AML-193 (cell line): ENCODE measurements around the gene BBS2.
"Not testable (repeated sequence)": the region's sequence is repeated elsewhere in the genome, so short reads cannot be mapped to it uniquely, and the experiment has no call there.

Experiments
- DNase-seq, 2 experiments: peaks; one replicate each; lab custom pipeline; 2025; lab: John Stamatoyannopoulos, UW

The BBS2 gene

DNA sequence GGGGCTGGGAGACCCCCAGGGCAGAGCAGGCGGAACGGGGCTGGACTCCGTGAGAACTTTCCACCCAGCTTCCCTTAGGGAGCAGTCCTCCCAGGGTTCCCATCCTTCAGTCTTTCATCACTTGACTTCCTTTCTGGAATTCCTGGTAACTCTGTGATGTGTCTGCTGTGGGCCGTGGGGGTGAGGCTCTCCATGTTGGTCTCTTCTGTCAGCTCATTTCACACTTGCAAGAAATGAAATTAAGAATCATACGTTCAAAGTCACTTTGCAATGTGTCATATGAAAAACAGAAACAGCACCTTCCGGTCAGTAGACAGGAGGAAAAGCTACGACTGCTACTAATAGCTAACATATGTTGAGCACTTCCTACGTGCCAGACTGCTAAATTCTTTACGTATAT is 5.4 kb upstream of the BBS2 start:
- no peak for DNase-seq

DNA sequence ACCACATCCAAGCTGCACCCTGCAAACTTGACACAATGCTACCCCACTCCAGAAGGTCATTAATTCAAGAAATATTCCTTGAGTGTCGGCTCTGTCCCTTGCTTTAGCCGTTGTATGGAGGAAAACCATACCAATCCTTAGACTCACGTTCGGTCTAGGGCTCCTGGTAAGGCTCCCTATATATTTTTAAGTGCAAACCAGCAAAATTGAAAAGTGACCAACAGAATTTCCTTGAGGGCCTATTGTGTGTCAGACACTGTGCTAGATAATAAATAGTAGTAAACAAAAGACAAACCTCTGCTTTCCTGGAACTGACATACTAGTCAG is 390 bp upstream of the BBS2 start:
- DNase-seq = no peak

DNA sequence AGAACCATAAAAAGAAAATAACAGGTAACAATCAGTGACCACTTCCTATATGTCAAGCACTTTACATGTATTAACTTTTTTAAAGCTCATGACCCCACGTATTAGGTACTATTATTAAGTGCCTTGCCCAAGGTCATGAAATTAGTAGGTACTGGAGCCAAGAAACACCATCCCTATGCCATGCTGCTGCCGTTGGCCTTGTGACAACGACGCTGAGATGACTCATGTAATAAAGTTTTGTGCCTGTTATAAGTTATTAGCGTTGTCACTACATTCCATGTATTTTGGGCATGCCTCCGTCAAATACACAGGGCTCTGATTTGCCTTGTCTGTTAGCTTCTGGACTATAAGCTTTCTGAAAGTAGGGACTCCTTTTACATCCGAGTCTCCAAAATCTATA is 1.4 kb downstream of the BBS2 start:
- no peak for DNase-seq

DNA sequence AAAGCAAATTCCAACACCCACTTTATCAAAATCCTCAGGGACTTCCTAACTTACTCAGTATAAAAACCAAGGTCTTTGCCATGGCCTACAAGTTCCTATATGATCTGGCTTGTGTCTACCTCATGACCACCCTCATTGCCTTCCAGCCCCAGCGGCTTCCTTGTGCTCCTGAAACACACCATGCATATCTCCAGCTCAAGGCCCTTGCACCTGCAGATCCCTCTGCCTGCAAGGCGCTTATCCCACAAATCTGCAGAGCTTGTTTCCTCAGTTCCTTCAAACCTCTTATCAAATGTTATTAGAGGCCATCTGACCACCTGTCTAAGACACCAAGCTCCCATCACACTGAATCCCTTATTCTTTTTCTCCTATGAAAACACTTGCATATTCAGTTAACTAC is 2.6 kb downstream of the BBS2 start:
- DNase-seq = no peak

DNA sequence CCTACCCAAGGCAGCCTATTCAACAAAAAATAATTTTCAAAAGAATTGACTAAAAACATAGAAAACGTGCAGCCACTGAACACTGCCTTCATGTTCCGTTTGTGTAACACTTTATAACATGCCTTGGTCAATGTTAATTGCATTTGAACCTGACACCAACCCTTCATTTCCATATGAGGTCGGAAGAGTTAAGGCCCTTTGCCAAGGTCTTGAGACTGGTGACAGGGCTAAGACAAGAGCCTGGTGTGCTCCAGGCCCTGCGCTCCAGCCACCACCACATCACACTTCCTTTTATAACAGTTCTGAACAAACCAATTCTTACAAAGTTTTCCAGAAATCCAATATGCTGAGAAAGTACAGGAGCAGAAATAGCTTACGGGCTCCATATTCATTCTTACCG is 4.2 kb downstream of the BBS2 start:
- no peak for DNase-seq

DNA sequence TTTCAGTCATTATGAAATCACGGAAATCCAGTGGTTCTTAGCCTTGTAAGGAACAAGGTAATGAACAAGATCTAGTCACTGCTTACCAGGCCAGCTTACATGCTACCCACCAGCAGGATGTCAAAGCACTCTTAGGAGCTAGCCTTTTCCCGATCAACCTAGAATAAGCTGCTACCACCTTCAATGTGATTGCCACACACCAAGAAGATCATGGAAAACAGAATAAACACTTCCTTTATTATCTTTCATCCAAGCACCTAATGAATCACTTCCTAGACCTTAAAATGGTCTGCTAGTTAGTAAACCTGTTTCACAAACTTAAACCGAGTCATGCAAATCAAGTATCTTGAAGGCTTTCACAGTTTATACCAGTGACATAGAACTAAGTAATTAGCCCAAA is 5.0 kb downstream of the BBS2 start:
- no peak for DNase-seq

DNA sequence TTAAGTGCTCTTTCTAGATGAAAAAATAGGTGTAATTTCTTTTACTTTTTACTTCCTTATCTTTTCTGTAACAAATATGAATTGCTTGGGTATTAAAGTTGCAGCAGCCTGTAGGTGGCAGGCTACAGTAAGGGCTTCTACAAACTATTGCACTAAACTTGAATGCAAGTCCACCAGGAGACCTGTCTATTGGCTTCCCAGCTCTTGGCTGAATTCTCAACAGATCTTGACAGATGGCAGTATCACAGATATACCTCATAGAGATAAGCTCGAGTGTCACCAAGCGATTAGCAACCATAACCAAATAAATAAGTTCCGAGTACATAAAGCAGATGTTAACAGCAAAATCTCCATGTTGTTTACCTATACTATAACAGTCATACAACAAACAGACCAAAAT is 5.9 kb downstream of the BBS2 start:
- peak; percentile 83 to 87 for DNase-seq

DNA sequence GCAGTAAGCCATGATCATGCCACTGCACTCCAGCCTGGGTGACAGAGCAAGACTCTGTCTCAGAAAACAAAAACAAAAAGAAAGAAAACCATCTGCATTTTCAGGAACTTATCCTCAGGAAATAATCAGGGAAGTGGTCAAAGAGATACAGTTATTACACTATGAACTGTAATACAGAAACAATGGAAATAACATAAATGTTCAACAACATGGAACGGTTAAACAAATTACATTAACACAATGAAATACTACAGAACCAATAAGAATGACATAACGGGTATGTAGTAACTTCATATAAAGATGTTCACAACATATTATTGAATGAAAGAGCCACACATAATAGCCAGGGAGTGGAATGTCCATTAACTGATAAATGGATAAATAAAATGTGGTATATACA is 6.7 kb downstream of the BBS2 start:
- peak in 1 of 2 experiments; percentile 21 for DNase-seq

DNA sequence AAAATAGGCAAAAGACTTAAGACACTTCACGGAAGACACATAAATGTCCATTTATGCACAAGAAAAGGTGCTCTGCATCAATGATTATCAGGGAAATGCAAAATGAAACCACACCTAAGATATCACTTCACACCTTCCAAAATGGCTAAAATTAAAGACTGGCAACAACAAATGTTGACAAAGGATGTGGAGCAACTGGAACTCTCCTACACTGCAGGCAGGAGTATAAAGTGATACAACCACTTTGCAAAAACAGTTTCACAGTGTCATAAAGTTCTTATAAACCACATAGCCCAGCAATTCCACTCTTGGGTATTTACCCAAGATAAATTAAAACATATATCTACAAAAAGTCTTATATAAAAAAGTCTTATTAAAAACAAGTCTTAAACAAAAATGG is 7.8 kb downstream of the BBS2 start:
- DNase-seq = no peak

DNA sequence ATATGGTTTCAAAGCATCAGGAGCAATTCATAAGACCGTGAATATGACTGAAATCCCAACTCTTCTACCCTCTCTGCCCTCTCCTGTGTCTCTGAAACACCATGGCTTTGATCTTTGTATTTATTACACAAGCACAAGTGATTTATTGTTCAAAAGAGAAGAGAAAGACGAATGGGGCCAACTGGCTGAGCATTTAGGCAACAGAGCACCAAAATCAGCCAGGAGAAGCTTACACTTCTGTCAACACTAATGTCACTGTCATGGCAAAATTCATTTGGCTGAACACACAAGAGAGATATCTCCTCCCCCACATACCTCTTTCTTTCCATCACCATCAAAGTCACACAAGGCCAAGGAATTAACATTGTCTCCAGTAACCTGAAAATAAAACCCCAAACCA is 9.3 kb downstream of the BBS2 start:
- no peak for DNase-seq

DNA sequence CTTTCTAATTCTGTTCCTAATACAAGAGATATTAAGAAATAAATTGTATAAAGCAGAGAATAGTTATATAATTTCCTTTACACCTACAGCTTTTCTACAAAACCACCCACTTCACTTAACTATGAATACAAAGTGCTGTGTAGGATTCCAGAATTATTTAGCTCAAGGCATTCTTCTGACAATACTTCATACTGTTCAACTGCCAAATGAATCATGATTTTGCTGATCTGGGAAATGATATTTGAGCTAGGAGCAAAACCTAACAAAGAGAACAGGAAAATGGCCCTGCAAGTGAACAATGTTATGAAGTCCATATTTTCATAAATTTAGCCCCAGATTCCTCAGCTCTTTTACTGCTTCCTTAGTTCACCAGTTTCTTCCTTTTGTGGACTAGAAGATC is 12.9 kb downstream of the BBS2 start:
- DNase-seq = no peak

DNA sequence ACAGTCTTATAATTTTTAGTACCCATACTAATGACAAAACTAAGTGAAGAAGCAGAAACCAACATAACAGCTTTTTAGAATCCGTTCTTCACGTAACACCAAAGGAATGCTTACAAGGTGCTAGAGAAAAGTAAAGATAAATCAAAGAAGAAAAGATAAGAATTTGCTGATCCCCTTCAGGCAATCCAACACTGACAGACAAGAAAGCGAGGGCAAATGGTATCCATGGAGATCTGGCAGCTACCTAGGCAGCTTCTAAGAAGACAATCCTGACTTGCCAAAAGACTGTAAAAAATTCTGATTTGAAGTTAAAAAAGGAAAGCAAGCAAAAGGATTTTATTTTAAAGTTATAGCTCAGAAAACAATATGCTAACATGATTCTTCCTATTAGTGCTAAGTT is 14.6 kb downstream of the BBS2 start:
- no peak for DNase-seq

DNA sequence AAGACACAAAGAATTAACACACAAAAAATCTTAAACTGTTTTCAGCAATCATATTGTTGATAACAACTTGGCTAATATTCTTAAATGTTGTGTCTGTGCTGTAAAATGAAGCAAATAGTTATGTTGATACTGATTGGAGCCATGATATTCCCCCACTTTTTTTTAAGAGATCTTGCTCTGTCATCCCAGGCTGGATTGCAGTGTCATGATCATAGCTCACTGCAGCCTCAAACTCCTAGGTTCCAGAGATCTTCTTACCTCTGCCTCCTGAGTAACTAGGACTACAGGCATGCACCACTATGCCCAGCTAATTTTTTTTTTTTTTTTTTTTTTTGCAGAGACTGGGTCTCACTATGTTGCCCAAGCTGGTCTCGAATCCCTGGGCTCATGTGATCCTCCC is 26.0 kb downstream of the BBS2 start:
- no peak for DNase-seq

DNA sequence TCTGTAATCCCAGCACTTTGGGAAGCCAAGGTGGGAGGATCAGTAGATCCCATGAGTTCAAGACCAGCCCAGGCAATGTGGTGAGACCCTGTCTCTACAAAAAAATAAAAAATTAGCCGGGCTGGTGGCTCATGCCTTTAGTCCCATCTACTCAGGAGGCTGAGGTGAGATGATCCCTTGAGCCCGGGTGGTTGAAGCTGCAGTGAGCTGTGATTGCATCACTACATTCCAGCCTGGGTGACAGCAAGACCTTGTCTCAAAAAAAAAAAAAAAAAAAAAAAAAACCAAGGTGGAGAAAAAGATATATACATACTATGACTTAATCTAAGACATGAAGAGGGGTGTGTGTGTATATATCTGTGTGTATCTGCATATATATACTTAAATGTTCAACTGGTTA is 26.7 kb downstream of the BBS2 start:
- no peak for DNase-seq

DNA sequence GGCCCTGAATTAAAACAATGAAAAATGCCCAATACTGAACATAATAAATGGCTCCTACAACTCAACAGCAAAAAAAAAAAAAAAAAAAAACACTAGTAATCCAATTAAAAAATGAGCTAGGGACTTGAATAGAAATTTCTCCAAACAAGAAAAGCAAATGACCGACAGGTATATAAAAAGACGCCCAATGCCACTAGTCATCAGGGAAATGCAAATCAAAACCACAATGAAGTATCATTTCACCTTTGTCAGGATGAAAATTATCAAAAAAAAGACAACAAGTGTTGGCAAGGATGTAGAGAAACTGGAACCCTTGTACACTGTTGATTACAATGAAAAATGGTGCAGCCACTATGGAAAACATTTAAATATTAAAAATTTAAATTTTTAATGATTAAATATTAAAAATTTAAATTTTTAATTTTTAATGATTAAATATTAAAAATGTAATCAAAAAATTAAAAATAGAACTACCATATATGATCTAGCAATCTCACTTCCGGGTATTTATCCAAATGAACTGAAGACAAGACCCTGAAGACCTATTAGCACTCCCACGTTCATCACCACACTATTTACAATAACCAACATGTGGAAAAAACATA is 28.1 kb downstream of the BBS2 start:
- DNase-seq = no peak

DNA sequence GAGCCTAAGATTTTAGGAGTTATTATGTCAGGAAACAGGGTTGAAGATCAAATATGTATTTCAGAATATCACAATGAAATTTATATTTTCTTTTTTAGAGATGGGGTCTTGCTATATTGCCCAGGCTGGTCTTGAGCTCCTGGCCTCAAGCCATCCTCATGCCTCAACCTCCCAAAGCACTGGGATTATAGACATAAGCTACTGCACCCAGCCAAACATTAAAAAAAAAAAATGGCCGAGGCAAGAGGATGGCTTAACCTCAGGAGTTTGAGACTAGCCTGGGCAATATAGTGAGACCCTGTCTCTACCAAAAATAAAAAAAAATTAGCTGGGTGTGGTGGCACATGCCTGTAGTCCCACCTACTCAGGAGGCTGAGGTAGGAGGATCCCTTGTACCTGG is 31.0 kb downstream of the BBS2 start:
- not testable (repeated sequence) for DNase-seq

DNA sequence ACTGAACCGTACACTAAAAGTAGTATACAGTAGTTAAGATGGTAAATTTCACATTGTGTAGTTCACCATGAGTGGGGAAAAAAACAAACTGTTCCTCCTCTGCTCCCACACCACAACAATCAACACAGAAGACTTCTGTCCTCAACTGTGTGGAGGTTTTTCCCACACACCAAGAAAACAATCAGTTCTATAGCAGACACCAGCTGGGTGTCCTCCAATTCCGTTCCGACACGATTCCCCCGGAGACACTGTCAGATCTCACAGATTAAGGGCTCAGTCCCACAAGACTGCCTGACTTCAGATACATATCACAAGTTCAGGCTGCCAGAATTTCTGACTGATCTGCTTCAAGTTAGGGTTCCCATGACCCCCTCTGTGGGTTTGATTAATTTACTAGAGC is 31.8 kb downstream of the BBS2 start:
- DNase-seq = no peak

DNA sequence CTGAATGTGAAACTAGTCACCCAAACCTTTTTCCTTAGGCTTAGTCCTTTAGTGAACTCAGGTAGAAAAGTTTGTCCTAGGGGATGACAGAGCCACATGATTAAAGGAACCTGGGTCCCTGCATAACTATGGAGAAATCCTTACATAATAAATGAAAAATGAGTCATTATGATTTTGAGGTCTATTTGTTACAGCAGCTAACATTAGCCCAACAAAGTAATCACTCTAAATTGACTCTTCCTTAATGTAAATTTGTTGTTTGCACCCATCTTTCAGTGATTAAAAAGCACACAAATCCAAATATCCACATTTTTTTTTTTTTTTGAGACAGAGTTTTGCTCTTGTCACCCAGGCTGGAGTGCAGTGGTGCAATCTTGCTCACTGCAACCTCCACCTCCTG is 36.4 kb downstream of the BBS2 start:
- no peak for DNase-seq

DNA sequence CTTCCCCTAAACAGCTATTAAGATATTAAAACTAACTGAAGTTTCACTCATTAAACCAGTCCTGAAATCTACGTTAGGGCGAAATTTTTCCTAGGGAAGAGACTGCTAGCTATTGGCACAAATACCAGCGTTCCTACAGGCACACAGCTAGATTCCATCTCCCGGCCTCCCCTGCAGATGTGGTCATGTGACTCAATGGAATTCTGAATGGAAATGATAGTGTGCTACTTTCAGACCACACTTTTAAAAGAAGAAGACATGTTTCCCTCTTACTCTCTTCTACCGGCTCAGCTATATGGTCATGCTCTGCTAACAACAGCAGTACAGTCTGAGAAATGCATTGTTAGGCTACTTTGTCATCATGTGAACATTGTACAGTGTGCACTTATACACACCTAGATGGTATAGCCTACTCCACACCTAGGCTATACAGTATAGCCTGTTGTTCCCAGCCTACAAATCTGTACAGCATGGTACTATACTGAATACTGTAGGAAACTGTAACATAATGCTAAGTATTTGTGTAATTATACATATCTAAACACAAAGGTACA is 37.1 kb downstream of the BBS2 start:
- DNase-seq = no peak

DNA sequence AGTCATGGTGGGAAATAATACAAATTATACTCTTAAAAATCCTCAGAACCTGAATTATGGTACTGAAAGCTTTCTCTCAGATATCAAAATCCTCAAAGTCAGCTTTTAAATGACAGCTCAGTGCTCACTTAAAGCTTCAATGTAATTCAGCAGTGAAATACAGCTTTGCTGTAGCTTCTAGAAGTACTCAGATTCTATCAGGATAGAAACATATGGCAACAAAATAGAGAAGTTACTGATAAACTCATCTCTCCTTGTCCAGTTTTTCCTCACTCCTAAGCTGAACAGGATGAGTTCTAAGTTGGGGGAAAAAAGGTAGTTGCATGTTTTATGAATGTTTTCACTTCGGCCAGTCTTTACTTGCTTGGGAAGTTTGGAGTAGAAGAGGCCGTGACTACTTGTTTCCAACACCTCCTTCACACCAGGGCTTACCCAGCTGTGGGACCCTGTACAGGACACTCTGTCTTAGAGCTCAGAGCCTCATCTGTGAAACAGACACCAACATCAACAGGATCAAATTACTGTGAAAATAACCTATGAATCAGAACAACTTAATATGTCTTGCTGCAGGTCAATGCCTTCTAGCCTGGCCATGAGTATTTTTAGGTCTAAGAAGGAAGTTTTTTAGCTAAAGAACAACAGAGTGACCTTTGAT is 38.2 kb downstream of the BBS2 start:
- DNase-seq = no peak

DNA sequence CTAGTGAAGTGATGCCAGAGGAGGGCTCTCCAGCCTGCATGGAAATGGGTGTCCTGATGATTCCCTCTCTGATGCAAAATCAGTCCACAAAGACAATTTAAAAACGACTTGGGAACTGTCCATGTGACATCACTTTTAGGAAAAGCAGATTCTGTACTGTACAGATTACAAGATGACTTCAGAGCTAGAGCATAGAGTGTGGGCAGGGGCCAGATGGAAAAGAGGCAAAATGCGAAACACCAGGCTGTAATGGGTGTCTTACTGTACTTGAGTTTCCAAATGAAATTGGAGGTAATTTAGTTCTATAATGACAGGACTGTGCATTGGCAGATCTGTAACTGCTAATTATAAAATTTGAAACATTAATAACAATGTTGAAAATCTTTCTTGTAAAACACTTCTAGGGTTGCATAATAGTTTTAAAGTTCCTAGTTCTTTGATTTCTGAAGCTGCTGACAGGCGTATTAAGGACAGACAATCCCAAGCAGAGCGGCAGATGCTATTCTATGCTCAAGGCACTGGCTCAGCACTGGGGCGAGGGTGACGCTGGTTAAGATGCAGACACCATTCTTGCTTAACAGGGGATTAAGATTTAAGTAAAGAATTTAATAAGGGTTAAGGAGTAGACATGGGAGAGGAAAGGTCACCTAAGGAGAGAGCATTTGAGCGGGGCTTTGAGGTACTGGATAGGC is 38.9 kb downstream of the BBS2 start:
- no peak for DNase-seq

DNA sequence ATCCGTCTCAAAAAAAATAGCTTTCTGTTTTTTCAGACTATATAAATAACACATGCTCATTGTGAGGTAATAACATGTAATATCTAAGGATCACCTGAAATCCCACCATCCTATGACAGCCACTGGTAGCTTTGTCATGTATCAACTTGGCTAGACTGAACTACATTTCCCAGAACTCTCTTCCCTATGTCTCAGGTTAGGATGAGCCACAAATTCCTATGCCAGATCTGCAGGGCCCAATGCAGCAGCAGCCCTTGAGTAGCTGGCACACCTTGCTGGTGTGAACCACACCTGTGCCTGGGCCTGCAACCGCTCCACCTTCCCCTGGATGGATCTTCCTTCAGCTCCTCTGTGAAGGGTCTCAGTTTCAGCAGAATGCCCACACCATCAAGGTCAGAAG is 40.4 kb downstream of the BBS2 start:
- DNase-seq = no peak

DNA sequence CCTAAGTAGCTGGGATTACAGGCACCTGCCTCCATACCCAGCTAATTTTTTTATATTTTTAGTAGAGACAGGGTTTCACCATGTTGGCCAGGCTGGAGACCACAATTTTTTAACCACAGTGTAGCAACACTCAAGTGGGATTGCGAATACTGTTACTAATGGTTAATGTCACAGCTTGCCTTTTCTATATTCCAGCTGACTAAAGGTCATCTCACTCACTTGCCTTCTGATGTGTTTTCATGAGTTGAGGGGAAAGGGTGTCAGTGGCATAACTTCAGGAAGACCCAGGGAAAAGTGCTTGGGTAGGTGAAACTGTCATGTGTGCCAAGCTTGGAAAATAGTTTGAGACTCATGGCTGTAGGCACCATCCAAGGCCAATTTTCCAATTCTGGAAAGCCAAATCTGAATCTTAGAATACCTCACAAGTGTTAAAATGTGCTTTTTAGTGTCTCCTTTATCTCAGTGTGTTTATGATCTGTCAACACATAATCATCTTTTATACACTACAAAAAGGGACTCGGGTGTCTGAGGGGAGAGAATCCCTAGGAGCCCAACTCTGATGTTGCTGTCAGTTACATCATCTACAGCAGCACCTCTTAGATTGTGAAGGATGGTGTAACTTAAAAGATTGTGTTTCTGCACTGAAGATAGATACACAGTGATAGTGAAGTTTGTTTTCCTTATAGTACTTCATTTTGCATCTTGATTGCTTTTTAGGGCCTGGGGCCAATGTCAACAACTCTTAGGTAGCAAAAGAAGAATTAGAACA is 41.4 kb downstream of the BBS2 start:
- DNase-seq = peak; percentile 58 to 70
